ENCODE measurements around the gene SCG2.

DNA sequence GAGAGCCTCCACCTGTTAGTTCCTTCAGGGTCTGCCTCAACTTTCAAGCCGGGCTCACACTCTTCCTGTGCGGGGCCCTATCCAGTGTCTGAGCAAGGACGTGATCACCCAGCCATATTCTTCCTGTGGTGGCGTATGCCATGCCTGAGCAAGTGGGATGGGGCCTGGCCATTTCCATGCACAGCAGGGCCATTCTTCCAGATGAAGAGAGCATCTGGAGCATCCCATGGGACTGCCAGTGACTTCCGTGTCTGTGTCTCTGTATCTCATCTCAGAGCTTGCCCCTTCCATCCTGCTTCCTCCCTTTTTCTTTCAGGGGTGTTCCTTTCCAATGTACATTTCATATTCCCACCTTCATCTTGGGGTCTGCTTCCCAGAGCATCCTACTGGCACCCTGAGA, 20.2 kb downstream of the SCG2 start:
- TF ChIP-seq, protein P1, sequence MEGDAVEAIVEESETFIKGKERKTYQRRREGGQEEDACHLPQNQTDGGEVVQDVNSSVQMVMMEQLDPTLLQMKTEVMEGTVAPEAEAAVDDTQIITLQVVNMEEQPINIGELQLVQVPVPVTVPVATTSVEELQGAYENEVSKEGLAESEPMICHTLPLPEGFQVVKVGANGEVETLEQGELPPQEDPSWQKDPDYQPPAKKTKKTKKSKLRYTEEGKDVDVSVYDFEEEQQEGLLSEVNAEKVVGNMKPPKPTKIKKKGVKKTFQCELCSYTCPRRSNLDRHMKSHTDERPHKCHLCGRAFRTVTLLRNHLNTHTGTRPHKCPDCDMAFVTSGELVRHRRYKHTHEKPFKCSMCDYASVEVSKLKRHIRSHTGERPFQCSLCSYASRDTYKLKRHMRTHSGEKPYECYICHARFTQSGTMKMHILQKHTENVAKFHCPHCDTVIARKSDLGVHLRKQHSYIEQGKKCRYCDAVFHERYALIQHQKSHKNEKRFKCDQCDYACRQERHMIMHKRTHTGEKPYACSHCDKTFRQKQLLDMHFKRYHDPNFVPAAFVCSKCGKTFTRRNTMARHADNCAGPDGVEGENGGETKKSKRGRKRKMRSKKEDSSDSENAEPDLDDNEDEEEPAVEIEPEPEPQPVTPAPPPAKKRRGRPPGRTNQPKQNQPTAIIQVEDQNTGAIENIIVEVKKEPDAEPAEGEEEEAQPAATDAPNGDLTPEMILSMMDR (optimal IDR thresholded peaks at IDR 0.05 in 1 of 3, IDR thresholded peaks at IDR 0.05 in 1 of 3, conservative IDR thresholded peaks at IDR 0.05 in 1 of 3; ENCODE audit: extremely low read depth in 1 of 3, insufficient read depth in 2 of 3, low read length in 3 of 3), result no peak
- TF ChIP-seq EZH2 (IDR thresholded peaks at IDR 0.05; ENCODE audit: low read length), result no peak

All from keratinocyte (primary cell).